ENCODE data around the gene TBC1D26. TPM values are rescaled to one million over a fixed set of nuclear protein-coding genes. Genes with fewer than 3 reads are reported as not detected.
"Not testable (repeated sequence)": the region's sequence is repeated elsewhere in the genome, so short reads cannot be mapped to it uniquely, and the experiment has no call there.

Gene TBC1D26
- total RNA-seq (not detected), polyA plus RNA-seq (under 1 TPM in 1 of 3 donors, not detected in 2; 0.05 TPM)
- long read RNA-seq, donor 1: 0 reads
- long read RNA-seq, donor 2: 0 reads

DNA sequence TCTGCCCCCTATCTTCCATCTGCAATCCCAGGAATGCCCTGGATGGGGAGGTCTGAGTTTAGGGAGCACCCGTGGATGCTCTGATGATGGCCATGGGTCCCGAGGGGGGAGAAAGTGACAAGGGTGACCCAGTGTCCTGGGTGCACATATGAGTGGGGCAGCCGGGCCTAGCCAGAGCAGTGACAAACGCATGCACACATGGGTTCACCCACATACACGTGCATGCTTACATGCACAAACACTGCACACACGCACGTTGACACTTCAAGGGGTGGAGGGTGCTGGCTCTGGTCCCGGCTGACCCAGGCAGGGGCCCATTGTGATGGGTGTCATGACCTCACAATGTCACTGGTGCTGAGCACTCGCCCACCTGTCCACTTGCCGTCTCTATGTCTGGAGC is at the start of gene TBC1D26:
Gene TBC1D26, plus strand, starts transcription at position 384 of the 400 bp plus-strand sequence. CDS start 3,066 bp downstream, outside the sequence.
- WGBS, 3 donors: 76 to 84% (median 78%) methylated on average over 8 to 10 of the region's 10 CpGs
- H3K36me3 ChIP-seq (ENCODE audit: insufficient read depth in 1 of 2, low read depth in 1 of 2); H3K27ac ChIP-seq; H3K4me1 ChIP-seq; DNase-seq; H3K9me3 ChIP-seq; H3K27me3 ChIP-seq (ENCODE audit: insufficient read depth in 3 of 3, low read length in 2 of 3); ATAC-seq; intact Hi-C loops (cut with DNase I); H3K4me3 ChIP-seq: not testable (repeated sequence)

DNA sequence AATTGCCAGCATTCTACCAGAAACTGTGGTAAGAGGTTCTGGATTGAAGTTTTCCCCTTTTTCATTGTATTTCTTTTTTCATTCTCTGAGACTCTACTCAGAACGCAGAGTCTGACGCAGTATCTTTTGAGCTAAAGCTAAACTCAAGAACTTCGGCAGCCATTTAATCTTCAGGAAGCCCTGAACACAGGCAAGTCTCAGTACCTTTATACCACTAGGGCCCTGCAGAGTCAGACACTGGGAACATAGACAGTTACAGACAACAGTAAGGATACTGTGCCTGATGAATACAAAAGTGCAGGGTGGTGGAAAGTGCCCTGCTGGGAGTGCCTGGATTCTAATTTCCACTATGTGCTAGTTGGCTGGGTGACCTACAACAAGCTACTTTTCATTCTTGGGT is 48.9 kb upstream of the TBC1D26 start:
- 94 to 98% (median 96%) methylated on average over 3 of the region's 3 CpGs for WGBS, 3 donors
- H3K4me1 ChIP-seq; H3K9me3 ChIP-seq; ATAC-seq; intact Hi-C loops (cut with DNase I); DNase-seq; H3K27me3 ChIP-seq (ENCODE audit: insufficient read depth in 3 of 3, low read length in 2 of 3); H3K27ac ChIP-seq: not testable (repeated sequence)
- H3K4me3 ChIP-seq: peak overlapping the region; percentile 87
- peaks cover 0 to 11% of the 10 kb centered on the region in 2 donors for H3K36me3 ChIP-seq (ENCODE audit: insufficient read depth in 1 of 2, low read depth in 1 of 2)

DNA sequence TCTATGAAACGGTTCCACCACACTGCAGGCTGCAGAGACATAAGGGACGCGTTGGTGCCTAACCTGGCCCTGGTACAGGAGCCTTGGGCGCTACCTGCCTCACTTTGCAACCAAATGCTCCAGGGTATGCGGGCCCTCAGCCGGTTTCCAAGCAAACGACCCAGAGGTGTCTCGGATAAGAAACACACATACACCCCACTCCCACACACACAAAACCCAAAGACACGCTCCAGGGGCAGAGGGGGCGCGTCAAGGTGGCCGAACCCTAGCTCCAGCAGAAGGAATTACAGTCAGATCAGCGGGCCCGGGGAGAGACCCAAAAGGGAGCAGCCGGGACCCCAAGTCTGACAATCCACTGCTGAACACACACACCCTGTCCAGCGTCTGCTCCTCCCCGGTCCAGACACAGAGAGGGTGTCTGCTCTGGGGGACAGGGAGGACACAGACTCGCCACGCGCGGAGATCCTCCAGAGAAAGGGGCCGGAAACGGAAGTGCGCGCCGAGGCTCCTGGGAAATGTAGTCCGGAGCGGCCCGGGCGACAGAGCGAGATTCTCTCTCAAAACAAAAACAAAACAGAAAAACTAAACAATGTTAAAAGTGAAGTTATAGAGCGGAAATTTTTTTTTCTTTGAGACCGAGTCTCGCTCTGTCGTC is 48.1 kb upstream of the TBC1D26 start, which contains the start of gene TRIM16:
Gene TRIM16, minus strand, starts transcription at position 488 of the 655 bp plus-strand sequence. CDS start 32,702 bp downstream, outside the sequence.
- peak within 1 kb of the TSS; percentile 79 for H3K27ac ChIP-seq
- H3K9me3 ChIP-seq; H3K4me1 ChIP-seq; H3K27me3 ChIP-seq (ENCODE audit: insufficient read depth in 3 of 3, low read length in 2 of 3); H3K36me3 ChIP-seq (ENCODE audit: insufficient read depth in 1 of 2, low read depth in 1 of 2); intact Hi-C loops (cut with DNase I): not testable (repeated sequence)
- DNase-seq: peak; percentile 82 to 91
- ATAC-seq: peak; percentile 95 to 100 (median 98)
- H3K4me3 ChIP-seq: peak within 1 kb of the TSS; percentile 87
- 0 to 2% (median 1%) methylated on average over 29 to 35 of the region's 35 CpGs for WGBS, 3 donors

DNA sequence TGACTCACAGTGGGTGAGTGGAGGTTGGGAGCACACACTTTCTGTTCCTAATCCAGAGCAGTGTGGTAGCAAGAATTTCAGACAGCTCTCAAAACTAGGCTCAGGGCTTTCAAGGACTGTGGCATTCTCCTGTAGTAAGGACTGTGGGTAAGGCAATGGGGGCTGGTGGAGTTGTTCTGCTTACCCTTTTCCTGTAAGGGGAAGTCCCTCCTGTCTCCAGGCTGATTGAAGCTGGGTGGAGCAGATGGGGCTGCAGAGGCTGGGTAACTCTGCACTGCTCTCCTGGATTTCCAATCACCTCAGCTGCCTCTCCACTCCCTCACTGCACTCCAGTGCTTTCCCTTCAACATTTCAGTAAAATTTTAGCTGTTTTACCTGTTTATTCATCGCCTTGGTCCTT is 44.6 kb upstream of the TBC1D26 start:
- H3K36me3 ChIP-seq (ENCODE audit: insufficient read depth in 1 of 2, low read depth in 1 of 2); H3K4me3 ChIP-seq; H3K9me3 ChIP-seq; ATAC-seq; H3K27me3 ChIP-seq (ENCODE audit: insufficient read depth in 3 of 3, low read length in 2 of 3); DNase-seq; intact Hi-C loops (cut with DNase I); H3K27ac ChIP-seq; H3K4me1 ChIP-seq: not testable (repeated sequence)
- 89 to 100% (median 100%) methylated on average over 1 of the region's 1 CpG for WGBS, 3 donors

DNA sequence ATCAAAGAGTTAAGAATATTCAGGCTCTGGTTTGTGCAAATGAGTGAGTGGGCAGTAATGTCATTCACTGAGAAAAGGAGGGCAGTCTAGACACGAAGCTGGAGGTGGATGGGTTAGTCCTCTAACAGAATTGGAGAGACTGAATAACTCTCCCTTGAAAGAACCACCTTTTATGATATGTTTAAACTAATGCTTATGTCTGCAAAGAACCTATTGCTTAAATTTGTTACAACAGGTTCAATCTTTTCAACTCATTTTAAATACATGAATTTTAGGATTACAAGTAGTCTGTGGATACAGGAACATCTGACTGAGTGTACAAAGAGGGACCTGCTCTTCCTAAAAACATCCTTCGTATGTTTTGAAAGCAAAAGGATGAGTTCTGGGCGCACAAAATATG is 33.1 kb upstream of the TBC1D26 start:
- intact Hi-C loops (cut with DNase I); H3K4me1 ChIP-seq; H3K36me3 ChIP-seq (ENCODE audit: insufficient read depth in 1 of 2, low read depth in 1 of 2); H3K27me3 ChIP-seq (ENCODE audit: insufficient read depth in 3 of 3, low read length in 2 of 3); H3K9me3 ChIP-seq; DNase-seq: not testable (repeated sequence)
- ATAC-seq: peak in 1 of 4 donors; percentile 1
- peak overlapping the region; percentile 16 for H3K27ac ChIP-seq
- peak overlapping the region; percentile 68 for H3K4me3 ChIP-seq
- WGBS, 3 donors: 0 to 24% methylated on average over 1 of the region's 3 CpGs; no CpG with 5 or more reads in 1 of the 3 donors

DNA sequence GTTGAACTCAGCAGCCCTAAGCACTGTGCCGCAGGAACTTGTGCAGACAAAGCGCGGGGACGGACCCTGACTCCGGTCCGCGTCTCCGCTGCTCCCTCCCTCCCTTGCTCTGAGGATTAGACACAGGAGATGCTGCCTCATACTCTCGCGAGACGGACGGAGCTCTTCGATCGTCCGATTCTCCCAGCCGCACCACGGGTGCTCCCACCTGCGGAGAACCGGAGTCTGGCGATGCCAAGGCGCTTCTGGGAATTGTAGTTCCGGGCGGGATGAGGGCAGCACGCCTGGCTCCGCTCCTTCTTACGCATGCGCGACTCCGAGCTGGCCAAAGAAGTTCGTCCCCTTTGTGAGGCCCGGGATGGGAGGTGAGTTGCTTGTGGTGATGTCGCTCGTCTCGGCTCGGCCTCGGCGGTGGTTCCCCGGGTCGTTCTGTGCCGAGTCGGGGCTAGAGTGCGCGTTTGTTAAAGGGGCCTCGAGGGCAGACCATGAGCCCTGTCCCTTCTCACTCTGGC is 32.6 kb upstream of the TBC1D26 start, which contains the start of gene ZNF286A:
Gene ZNF286A, plus strand, starts transcription at position 340 of the 512 bp plus-strand sequence. CDS start 578 bp downstream, outside the sequence.
- H3K4me1 ChIP-seq: not testable (repeated sequence)

DNA sequence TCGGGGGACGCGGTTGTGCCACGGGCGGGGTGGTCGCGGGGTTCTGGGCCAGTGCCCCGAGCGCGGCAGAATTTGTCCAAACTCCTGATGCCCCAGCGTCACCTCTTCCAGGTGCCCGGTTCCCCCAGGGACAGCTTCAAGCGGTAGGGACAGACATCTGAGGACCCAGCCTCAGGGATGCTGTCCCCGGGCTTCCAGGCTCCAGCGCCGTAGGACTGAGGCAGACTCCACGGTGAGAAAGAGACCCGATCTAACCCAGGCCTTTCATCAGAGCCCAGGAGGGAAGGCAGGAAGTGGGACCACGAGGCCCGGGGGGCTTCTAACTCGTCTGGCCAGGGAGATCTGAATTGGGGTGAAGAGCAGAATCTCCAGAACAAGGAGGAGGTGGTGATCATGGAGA is 32.1 kb upstream of the TBC1D26 start:
- intact Hi-C loops (cut with DNase I); H3K27ac ChIP-seq; H3K9me3 ChIP-seq; H3K27me3 ChIP-seq (ENCODE audit: insufficient read depth in 3 of 3, low read length in 2 of 3); DNase-seq; H3K36me3 ChIP-seq (ENCODE audit: insufficient read depth in 1 of 2, low read depth in 1 of 2); H3K4me1 ChIP-seq: not testable (repeated sequence)
- peak in 3 of 4 donors; percentile 14 to 29 (median 28) for ATAC-seq
- peak overlapping the region; percentile 68 for H3K4me3 ChIP-seq
- WGBS, 3 donors: 0% methylated on average over 7 to 13 of the region's 21 CpGs

More for the DNA sequence above, 32.6 kb upstream of the TBC1D26 start, which contains the start of gene ZNF286A:
- H3K36me3 ChIP-seq (ENCODE audit: insufficient read depth in 1 of 2, low read depth in 1 of 2); H3K27me3 ChIP-seq (ENCODE audit: insufficient read depth in 3 of 3, low read length in 2 of 3); H3K9me3 ChIP-seq; intact Hi-C loops (cut with DNase I): not testable (repeated sequence)
- WGBS, 3 donors: 0% methylated on average over 43 to 44 of the region's 44 CpGs
- Histone ChIP-seq H3K27ac (peak within 1 kb of the TSS; percentile 16), H3K4me3 (peak within 1 kb of the TSS; percentile 68)
- ATAC-seq (peak; percentile 100), DNase-seq (peak; percentile 97 to 99)

DNA sequence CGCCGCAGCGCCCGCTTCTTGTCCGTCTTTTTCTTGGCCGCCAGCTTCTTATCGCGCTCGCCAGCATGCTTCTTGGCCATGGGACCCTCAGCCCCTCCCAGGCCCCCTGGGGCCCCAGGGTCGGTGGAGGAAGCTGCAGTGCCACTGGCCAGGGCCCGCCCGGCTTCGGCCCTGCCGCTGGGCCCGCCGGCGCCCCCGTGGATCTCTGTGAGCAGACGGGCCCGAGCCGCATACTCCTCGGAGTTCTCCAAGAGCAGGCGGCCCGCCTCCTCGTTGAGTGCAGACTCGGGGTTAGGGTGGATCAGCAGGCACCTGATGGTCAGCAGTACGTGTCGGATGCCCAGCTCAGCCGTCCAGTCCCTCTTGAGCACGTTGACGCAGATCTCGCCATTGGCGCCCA is 27.8 kb upstream of the TBC1D26 start:
- DNase-seq; ATAC-seq; H3K4me1 ChIP-seq; H3K27me3 ChIP-seq (ENCODE audit: insufficient read depth in 3 of 3, low read length in 2 of 3); H3K4me3 ChIP-seq; intact Hi-C loops (cut with DNase I); H3K27ac ChIP-seq: not testable (repeated sequence)
- 96 to 99% (median 98%) methylated on average over 19 to 29 of the region's 33 CpGs for WGBS, 3 donors
- Histone ChIP-seq H3K36me3 (ENCODE audit: insufficient read depth in 1 of 2, low read depth in 1 of 2) (peaks cover 3 to 29% of the 10 kb centered on the region in 2 donors), H3K9me3 (peaks cover 22% of the 10 kb centered on the region)

DNA sequence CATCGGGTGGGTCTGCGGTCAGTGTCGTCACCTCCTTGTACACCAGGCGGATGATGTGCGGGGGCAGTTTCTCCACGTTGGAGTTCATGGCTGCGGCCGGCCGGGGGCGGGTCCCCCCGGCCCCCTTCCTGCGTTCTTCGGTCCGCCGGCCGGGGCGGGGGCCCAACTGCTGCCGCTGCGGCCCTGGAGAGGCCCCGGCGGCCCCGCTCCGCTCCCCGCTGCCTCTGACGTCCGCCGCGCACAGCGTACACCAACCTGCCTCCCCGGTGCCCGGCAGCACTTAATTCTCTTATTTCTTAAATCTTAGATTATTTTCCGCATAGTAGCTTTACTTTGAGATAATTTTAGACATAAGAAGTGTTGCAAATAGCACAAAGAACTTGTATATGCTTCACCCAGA is 27.3 kb upstream of the TBC1D26 start:
- H3K4me3 ChIP-seq; H3K4me1 ChIP-seq; ATAC-seq; intact Hi-C loops (cut with DNase I); H3K27ac ChIP-seq; H3K27me3 ChIP-seq (ENCODE audit: insufficient read depth in 3 of 3, low read length in 2 of 3); DNase-seq: not testable (repeated sequence)
- Histone ChIP-seq H3K36me3 (ENCODE audit: insufficient read depth in 1 of 2, low read depth in 1 of 2) (peaks cover 3 to 29% of the 10 kb centered on the region in 2 donors), H3K9me3 (peaks cover 22% of the 10 kb centered on the region)
- 97 to 98% (median 98%) methylated on average over 19 to 32 of the region's 32 CpGs for WGBS, 3 donors

DNA sequence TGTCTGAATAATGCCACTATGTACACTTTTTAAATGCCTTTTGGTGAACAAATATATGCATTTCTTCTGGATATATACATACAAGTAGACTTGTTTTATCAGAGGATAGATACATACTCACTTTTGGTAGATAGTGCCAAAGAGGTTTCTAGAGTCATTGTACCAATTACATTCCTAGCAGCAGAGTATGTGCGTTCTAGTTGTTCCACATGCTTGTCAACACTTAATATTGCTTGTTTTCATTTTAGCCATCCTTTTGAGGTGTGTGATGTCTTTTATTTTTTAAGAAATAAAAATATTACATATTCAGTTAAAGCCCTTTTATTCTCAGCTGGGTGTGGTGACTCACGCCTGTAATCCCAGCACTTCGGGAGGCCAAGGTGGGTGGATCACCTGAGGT is 23.2 kb upstream of the TBC1D26 start:
- H3K9me3 ChIP-seq: peaks cover 22% of the 10 kb centered on the region
- DNase-seq; H3K27me3 ChIP-seq (ENCODE audit: insufficient read depth in 3 of 3, low read length in 2 of 3); H3K4me3 ChIP-seq; H3K27ac ChIP-seq; intact Hi-C loops (cut with DNase I); ATAC-seq; H3K4me1 ChIP-seq: not testable (repeated sequence)
- WGBS, 3 donors: 94 to 100% (median 95%) methylated on average over 2 to 3 of the region's 3 CpGs
- H3K36me3 ChIP-seq (ENCODE audit: insufficient read depth in 1 of 2, low read depth in 1 of 2): peaks cover 3 to 25% of the 10 kb centered on the region in 2 donors
